Nucleus accumbens (tissue), 56 donors: ENCODE data around the gene KRTAP19-1.
A peak's percentile ranks its signal among the peaks of the same experiment; 100 is the strongest.

Experiments used
- DNase-seq, 56 donors: peaks; one replicate each; lab custom pipeline; 2025; lab: John Stamatoyannopoulos, UW

Gene KRTAP19-1

GRCh38 chr21:30434033-30434631, 46.0 kb downstream of the KRTAP19-1 start:
- DNase-seq: peak in 2 of 56 donors; percentile 0 to 5

GRCh38 chr21:30430170-30430655, 50.0 kb downstream of the KRTAP19-1 start, which contains the start of gene KRTAP13-4:
TSS of gene KRTAP13-4 (plus strand) at chr21:30430220. CDS start at chr21:30430276, 56 bp downstream.
- DNase-seq: no peak
